ENCODE measurements around the gene LUC7L.

Gene LUC7L

GRCh38 chr16:203246-203645, 26.0 kb downstream of the LUC7L start:
- H3K4me1 ChIP-seq (ENCODE audit: control insufficient read depth, insufficient read depth, low read length) = no peaks in the 10 kb centered on the region
- peaks cover 47% of the 10 kb centered on the region for H3K36me3 ChIP-seq (ENCODE audit: control insufficient read depth, insufficient read depth, low read length)
- no peak overlapping the region for H3K9ac ChIP-seq (ENCODE audit: low read depth, low read length)
- no peaks in the 10 kb centered on the region for H3K9me3 ChIP-seq (ENCODE audit: control insufficient read depth, insufficient read depth, low read length)
- no peak overlapping the region for H3K4me3 ChIP-seq (ENCODE audit: low read depth, low read length)
- H3K27me3 ChIP-seq (ENCODE audit: control insufficient read depth, insufficient read depth, low read length) = no peaks in the 10 kb centered on the region

- Histone ChIP-seq H3K36me3 (ENCODE audit: control insufficient read depth, insufficient read depth, low read length) (peaks cover 48% of the 10 kb centered on the region), H3K9ac (ENCODE audit: low read depth, low read length) (no peak overlapping the region)
These were observed 28.9 kb downstream of the LUC7L start for GRCh38 chr16:200388-200787.

GRCh38 chr16:194516-194915, 34.7 kb downstream of the LUC7L start:
- H3K9ac ChIP-seq (ENCODE audit: low read depth, low read length) = no peak overlapping the region

More at GRCh38 chr16:200388-200787, 28.9 kb downstream of the LUC7L start:
- Histone ChIP-seq H3K4me1 (ENCODE audit: control insufficient read depth, insufficient read depth, low read length) (no peaks in the 10 kb centered on the region), H3K27me3 (ENCODE audit: control insufficient read depth, insufficient read depth, low read length) (no peaks in the 10 kb centered on the region), H3K9me3 (ENCODE audit: control insufficient read depth, insufficient read depth, low read length) (no peaks in the 10 kb centered on the region), H3K4me3 (ENCODE audit: low read depth, low read length) (no peak overlapping the region)

GRCh38 chr16:193441-193840, 35.8 kb downstream of the LUC7L start:
- no peak overlapping the region for H3K4me3 ChIP-seq (ENCODE audit: low read depth, low read length)
- H3K27me3 ChIP-seq (ENCODE audit: control insufficient read depth, insufficient read depth, low read length) = no peaks in the 10 kb centered on the region
- no peaks in the 10 kb centered on the region for H3K9me3 ChIP-seq (ENCODE audit: control insufficient read depth, insufficient read depth, low read length)
- H3K36me3 ChIP-seq (ENCODE audit: control insufficient read depth, insufficient read depth, low read length) = peaks cover 77% of the 10 kb centered on the region
- no peak overlapping the region for H3K9ac ChIP-seq (ENCODE audit: low read depth, low read length)
- H3K4me1 ChIP-seq (ENCODE audit: control insufficient read depth, insufficient read depth, low read length) = no peaks in the 10 kb centered on the region

More at GRCh38 chr16:194516-194915, 34.7 kb downstream of the LUC7L start:
- Histone ChIP-seq H3K27me3 (ENCODE audit: control insufficient read depth, insufficient read depth, low read length) (no peaks in the 10 kb centered on the region), H3K4me3 (ENCODE audit: low read depth, low read length) (no peak overlapping the region), H3K36me3 (ENCODE audit: control insufficient read depth, insufficient read depth, low read length) (peaks cover 73% of the 10 kb centered on the region), H3K4me1 (ENCODE audit: control insufficient read depth, insufficient read depth, low read length) (no peaks in the 10 kb centered on the region), H3K9me3 (ENCODE audit: control insufficient read depth, insufficient read depth, low read length) (no peaks in the 10 kb centered on the region)

GRCh38 chr16:192686-193085, 36.6 kb downstream of the LUC7L start:
- peaks cover 76% of the 10 kb centered on the region for H3K36me3 ChIP-seq (ENCODE audit: control insufficient read depth, insufficient read depth, low read length)

GRCh38 chr16:191831-192230, 37.4 kb downstream of the LUC7L start:
- peaks cover 78% of the 10 kb centered on the region for H3K36me3 ChIP-seq (ENCODE audit: control insufficient read depth, insufficient read depth, low read length)

More at GRCh38 chr16:192686-193085, 36.6 kb downstream of the LUC7L start:
- H3K9ac ChIP-seq (ENCODE audit: low read depth, low read length) = no peak overlapping the region
- H3K9me3 ChIP-seq (ENCODE audit: control insufficient read depth, insufficient read depth, low read length) = no peaks in the 10 kb centered on the region
- no peak overlapping the region for H3K4me3 ChIP-seq (ENCODE audit: low read depth, low read length)
- H3K4me1 ChIP-seq (ENCODE audit: control insufficient read depth, insufficient read depth, low read length) = no peaks in the 10 kb centered on the region
- no peaks in the 10 kb centered on the region for H3K27me3 ChIP-seq (ENCODE audit: control insufficient read depth, insufficient read depth, low read length)

GRCh38 chr16:189604-190186, 39.6 kb downstream of the LUC7L start:
- no peak overlapping the region for H3K9ac ChIP-seq (ENCODE audit: low read depth, low read length)
- H3K4me3 ChIP-seq (ENCODE audit: low read depth, low read length) = no peak overlapping the region
- H3K27me3 ChIP-seq (ENCODE audit: control insufficient read depth, insufficient read depth, low read length) = no peaks in the 10 kb centered on the region
- H3K4me1 ChIP-seq (ENCODE audit: control insufficient read depth, insufficient read depth, low read length) = no peaks in the 10 kb centered on the region
- H3K9me3 ChIP-seq (ENCODE audit: control insufficient read depth, insufficient read depth, low read length) = no peaks in the 10 kb centered on the region
- peaks cover 64% of the 10 kb centered on the region for H3K36me3 ChIP-seq (ENCODE audit: control insufficient read depth, insufficient read depth, low read length)

More at GRCh38 chr16:191831-192230, 37.4 kb downstream of the LUC7L start:
- no peak overlapping the region for H3K4me3 ChIP-seq (ENCODE audit: low read depth, low read length)
- no peaks in the 10 kb centered on the region for H3K4me1 ChIP-seq (ENCODE audit: control insufficient read depth, insufficient read depth, low read length)
- H3K9me3 ChIP-seq (ENCODE audit: control insufficient read depth, insufficient read depth, low read length) = no peaks in the 10 kb centered on the region
- H3K9ac ChIP-seq (ENCODE audit: low read depth, low read length) = no peak overlapping the region
- H3K27me3 ChIP-seq (ENCODE audit: control insufficient read depth, insufficient read depth, low read length) = no peaks in the 10 kb centered on the region

- Histone ChIP-seq H3K4me3 (ENCODE audit: low read depth, low read length) (no peak overlapping the region), H3K9me3 (ENCODE audit: control insufficient read depth, insufficient read depth, low read length) (no peaks in the 10 kb centered on the region), H3K27me3 (ENCODE audit: control insufficient read depth, insufficient read depth, low read length) (no peaks in the 10 kb centered on the region), H3K36me3 (ENCODE audit: control insufficient read depth, insufficient read depth, low read length) (peaks cover 59% of the 10 kb centered on the region), H3K4me1 (ENCODE audit: control insufficient read depth, insufficient read depth, low read length) (no peaks in the 10 kb centered on the region), H3K9ac (ENCODE audit: low read depth, low read length) (no peak overlapping the region)
These were observed 40.6 kb downstream of the LUC7L start for GRCh38 chr16:188674-189073.

GRCh38 chr16:187330-187729, 41.9 kb downstream of the LUC7L start:
- H3K9me3 ChIP-seq (ENCODE audit: control insufficient read depth, insufficient read depth, low read length) = no peaks in the 10 kb centered on the region
- H3K27me3 ChIP-seq (ENCODE audit: control insufficient read depth, insufficient read depth, low read length) = no peaks in the 10 kb centered on the region
- no peak overlapping the region for H3K4me3 ChIP-seq (ENCODE audit: low read depth, low read length)
- peaks cover 54% of the 10 kb centered on the region for H3K36me3 ChIP-seq (ENCODE audit: control insufficient read depth, insufficient read depth, low read length)
- H3K4me1 ChIP-seq (ENCODE audit: control insufficient read depth, insufficient read depth, low read length) = no peaks in the 10 kb centered on the region
- no peak overlapping the region for H3K9ac ChIP-seq (ENCODE audit: low read depth, low read length)

- H3K9ac ChIP-seq (ENCODE audit: low read depth, low read length) = no peak overlapping the region
- H3K4me1 ChIP-seq (ENCODE audit: control insufficient read depth, insufficient read depth, low read length) = no peaks in the 10 kb centered on the region
- H3K36me3 ChIP-seq (ENCODE audit: control insufficient read depth, insufficient read depth, low read length) = peaks cover 38% of the 10 kb centered on the region
- H3K4me3 ChIP-seq (ENCODE audit: low read depth, low read length) = no peak overlapping the region
- H3K27me3 ChIP-seq (ENCODE audit: control insufficient read depth, insufficient read depth, low read length) = peaks cover 2% of the 10 kb centered on the region
- no peaks in the 10 kb centered on the region for H3K9me3 ChIP-seq (ENCODE audit: control insufficient read depth, insufficient read depth, low read length)
These were observed 43.6 kb downstream of the LUC7L start for GRCh38 chr16:185691-186090.

GRCh38 chr16:185213-185612, 44.0 kb downstream of the LUC7L start:
- H3K27me3 ChIP-seq (ENCODE audit: control insufficient read depth, insufficient read depth, low read length) = peaks cover 2% of the 10 kb centered on the region
- no peaks in the 10 kb centered on the region for H3K4me1 ChIP-seq (ENCODE audit: control insufficient read depth, insufficient read depth, low read length)
- H3K36me3 ChIP-seq (ENCODE audit: control insufficient read depth, insufficient read depth, low read length) = peaks cover 35% of the 10 kb centered on the region
- H3K9me3 ChIP-seq (ENCODE audit: control insufficient read depth, insufficient read depth, low read length) = no peaks in the 10 kb centered on the region
- H3K4me3 ChIP-seq (ENCODE audit: low read depth, low read length) = no peak overlapping the region
- H3K9ac ChIP-seq (ENCODE audit: low read depth, low read length) = no peak overlapping the region

GRCh38 chr16:183005-183404, 46.2 kb downstream of the LUC7L start:
- H3K9ac ChIP-seq (ENCODE audit: low read depth, low read length) = no peak overlapping the region
- no peaks in the 10 kb centered on the region for H3K9me3 ChIP-seq (ENCODE audit: control insufficient read depth, insufficient read depth, low read length)
- H3K36me3 ChIP-seq (ENCODE audit: control insufficient read depth, insufficient read depth, low read length) = peaks cover 13% of the 10 kb centered on the region
- H3K4me1 ChIP-seq (ENCODE audit: control insufficient read depth, insufficient read depth, low read length) = no peaks in the 10 kb centered on the region
- H3K27me3 ChIP-seq (ENCODE audit: control insufficient read depth, insufficient read depth, low read length) = peaks cover 24% of the 10 kb centered on the region
- H3K4me3 ChIP-seq (ENCODE audit: low read depth, low read length) = no peak overlapping the region

Measured in iPS-15b (cell line).